Skin epidermis (tissue), 12 donors: Measurements from ENCODE around the gene NAA11.

Experiments
- H3K27ac ChIP-seq, 21 experiments: fragments of 200-600 bp; sonication (generic) in 11 of 21; one replicate each; pipeline ENCODE4 v1.5.0; 2020; ENCODE audit warnings: mild to moderate bottlenecking in 3 of 21, inconsistent platforms in 2 of 21, moderate library complexity in 2 of 21
- H3K4me3 ChIP-seq, 7 experiments: fragments of 200-600 bp; sonication (generic) in 2 of 7; one replicate each; pipeline ENCODE4 v1.5.0; 2020; ENCODE audit warnings: inconsistent platforms in 2 of 7, mild to moderate bottlenecking in 2 of 7, moderate library complexity in 1 of 7

NAA11 gene

DNA sequence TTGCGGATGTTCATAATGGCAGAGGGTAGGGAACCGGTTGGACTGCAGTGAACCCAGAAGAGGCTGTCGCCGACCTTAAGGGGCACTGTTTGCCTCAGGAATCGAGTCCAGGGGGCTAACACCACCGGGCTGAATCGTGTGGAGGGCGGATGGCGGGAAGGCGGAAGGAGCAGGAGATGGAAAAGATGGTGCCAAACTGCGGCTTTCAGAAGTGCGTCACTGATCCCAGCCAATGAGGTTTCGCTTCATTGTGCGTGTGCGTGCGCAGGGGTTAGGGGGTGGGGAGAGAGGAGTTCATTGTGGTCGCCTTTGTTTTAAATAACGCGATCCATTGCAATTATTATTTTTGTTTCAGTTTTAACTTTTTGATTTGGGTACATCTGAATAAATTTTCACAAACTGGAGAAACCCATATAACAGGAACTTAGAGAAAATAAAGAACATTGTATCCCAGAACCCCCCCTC lies at the start of gene NAA11:
NAA11 (minus strand) TSS at position 198 of the 465 bp plus-strand sequence; CDS start at position 14, 184 bp downstream.
- Histone ChIP-seq H3K27ac (no peak within 1 kb of the TSS), H3K4me3 (no peak within 1 kb of the TSS)

GRCh38 chr4:79370026-79370425 lies 44.2 kb upstream of the NAA11 start:
- Histone ChIP-seq H3K4me3 (no peak overlapping the region), H3K27ac (no peak overlapping the region)

- Histone ChIP-seq H3K27ac (no peak overlapping the region), H3K4me3 (no peak overlapping the region)
These were observed 41.2 kb upstream of the NAA11 start for GRCh38 chr4:79367096-79367495.

GRCh38 chr4:79366422-79366821 lies 40.6 kb upstream of the NAA11 start:
- no peak overlapping the region for H3K27ac ChIP-seq
- no peak overlapping the region for H3K4me3 ChIP-seq

GRCh38 chr4:79364061-79364460 lies 38.2 kb upstream of the NAA11 start:
- Histone ChIP-seq H3K27ac (no peak overlapping the region), H3K4me3 (no peak overlapping the region)

- Histone ChIP-seq H3K4me3 (no peak overlapping the region), H3K27ac (no peak overlapping the region)
These were observed 36.8 kb upstream of the NAA11 start for GRCh38 chr4:79362626-79363025.

DNA sequence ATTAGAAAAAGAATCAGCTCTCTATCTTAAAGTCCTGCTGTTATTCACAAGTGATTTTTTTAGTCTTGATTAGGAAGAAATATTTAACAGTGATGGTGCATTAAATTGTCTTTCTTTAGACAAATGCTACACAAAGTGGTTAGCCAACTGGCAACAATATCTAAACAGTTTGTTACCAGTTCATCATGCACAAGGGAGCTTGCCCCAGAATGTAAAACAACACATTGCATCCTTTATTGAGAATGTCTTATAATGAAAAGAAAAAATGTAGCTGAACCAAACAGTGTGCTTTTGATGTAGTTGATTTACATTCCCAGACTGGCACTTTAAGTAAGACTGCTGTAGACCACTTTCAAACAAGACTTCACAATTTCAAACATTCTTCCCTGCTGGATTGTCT lies 34.1 kb upstream of the NAA11 start:
- no peak overlapping the region for H3K27ac ChIP-seq
- no peak overlapping the region for H3K4me3 ChIP-seq

DNA sequence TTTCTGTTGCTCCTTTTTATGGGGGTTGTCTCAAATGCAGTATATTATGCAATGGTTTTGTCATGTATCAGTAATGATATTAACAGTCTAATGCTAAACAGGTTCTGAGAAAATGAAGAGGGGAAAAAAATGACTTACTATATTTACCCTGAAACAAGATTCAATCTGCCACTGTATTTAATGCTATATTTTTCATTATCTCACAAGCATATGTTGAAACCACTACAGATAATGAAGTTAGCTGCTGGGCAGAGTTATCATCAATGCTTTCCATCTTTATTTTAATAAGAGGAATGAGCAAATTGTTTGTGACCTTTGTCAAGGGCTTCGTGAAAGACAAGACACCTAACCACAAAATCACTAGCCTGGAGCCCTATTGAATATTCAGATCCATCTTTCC lies 32.6 kb upstream of the NAA11 start:
- H3K27ac ChIP-seq, result no peak overlapping the region
- no peak overlapping the region for H3K4me3 ChIP-seq

DNA sequence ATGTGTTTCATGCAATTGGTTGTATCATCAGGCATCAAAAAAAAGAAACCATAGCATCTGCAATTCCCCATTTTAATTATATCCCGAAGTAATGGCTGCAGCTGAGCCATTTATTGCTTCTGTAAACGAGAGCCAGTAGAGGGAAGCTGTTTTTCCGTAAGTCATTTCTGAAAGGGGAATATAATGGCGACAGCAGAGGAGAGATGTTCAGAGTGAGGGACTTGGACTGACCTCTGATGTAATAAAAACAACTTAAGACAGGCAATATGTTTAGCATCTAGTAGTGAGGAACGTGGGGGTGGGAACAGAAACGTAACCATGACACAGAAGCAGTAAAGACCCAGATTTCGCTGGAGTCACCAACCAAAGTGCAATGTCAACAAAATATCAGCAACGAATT lies 31.5 kb upstream of the NAA11 start:
- Histone ChIP-seq H3K27ac (no peak overlapping the region), H3K4me3 (no peak overlapping the region)

DNA sequence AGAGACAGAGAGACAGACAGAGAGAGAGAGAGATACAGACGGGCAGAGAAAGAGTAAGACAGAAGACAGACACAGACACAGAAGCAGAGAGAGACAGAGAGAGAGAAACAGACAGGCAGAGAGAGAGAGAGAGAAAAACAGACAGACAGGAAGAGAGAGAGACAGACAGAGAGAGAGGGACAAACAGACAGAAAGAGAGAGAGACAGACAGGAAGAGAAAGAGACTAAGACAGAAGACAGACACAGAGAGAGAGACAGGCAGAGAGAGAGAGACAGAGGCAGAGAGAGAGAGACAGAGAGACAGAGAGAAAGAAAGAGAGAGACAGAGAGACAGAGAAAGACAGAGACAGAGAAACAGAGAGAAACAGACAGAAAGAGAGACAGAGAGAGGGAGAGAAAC lies 27.2 kb upstream of the NAA11 start:
- Histone ChIP-seq H3K27ac (no peak overlapping the region), H3K4me3 (no peak overlapping the region)

- Histone ChIP-seq H3K4me3 (no peak overlapping the region), H3K27ac (no peak overlapping the region)
These were observed 22.5 kb upstream of the NAA11 start for GRCh38 chr4:79348405-79348804.

DNA sequence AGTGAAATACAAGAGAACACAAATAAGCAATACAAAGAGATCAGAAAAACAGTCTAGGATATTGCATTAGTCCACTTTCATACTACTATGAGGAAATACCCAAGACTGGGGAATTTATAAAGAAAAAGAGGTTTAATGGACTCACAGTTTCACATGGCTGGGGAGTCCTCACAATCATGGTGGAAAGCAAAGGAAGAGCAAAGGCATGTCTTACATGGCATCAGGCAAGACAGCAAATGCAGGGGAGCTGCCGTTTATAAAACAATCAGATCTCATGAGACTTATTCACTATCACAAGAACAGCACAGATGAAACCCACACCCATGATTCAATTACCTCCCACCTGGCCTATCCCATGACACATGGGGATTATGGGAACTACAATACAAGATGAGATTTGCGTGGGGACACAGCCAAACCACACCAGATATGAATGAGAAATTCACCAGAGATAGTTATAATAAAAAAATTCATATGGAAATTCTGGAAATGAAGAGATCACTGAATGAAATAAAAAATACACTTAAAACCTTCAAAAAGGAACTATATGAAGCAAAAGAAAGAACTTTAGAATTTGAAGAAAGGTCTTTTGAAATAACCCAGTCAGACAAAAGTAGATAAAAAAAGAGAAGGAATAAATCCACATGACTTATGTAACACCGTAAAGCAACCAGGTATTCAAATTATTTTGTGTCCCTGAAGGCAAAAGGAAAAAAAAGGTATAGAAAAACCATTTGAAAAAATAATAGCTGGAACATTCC lies 16.2 kb upstream of the NAA11 start:
- H3K4me3 ChIP-seq, result no peak overlapping the region
- H3K27ac ChIP-seq, result no peak overlapping the region

DNA sequence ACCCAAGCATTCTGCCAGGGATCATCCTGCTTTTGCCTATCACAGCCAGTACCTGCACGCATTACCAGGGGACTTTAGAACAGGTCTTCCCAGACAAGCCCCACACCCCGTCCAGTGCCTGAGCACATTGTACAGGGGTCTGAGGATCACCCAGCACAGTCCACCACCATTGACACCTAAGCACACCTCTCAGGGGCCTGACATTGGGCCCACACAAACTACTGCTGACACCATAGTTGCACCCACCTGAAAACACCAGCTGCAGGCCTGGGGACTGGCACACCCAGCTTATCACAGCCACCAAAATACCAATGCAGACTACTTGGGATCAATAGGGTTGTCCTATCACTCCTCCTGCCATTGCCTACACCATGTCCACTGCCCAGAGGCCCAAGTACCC lies 14.7 kb upstream of the NAA11 start:
- Histone ChIP-seq H3K4me3 (no peak overlapping the region), H3K27ac (no peak overlapping the region)

DNA sequence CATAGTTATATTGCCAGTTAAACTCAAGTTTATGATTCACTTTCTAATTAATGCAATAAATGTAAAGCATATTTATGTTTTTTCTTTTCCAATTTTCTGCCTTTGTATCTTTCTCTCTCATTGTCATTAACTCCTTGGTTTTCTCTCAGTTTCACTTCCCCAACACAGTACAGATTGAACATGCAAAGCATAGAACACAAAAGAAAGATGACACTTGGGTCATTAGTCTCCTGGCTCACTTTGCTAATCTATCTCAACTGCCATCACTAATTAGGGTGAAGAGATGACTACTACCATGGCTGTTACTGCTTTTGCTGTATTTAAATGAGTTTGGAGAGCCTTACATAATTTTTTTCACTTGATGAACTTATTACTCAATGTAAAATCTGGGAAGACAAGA lies 12.3 kb upstream of the NAA11 start:
- Histone ChIP-seq H3K27ac (no peak overlapping the region), H3K4me3 (no peak overlapping the region)

- H3K27ac ChIP-seq, result no peak overlapping the region
- H3K4me3 ChIP-seq, result no peak overlapping the region
These were observed 8.9 kb upstream of the NAA11 start for GRCh38 chr4:79334783-79335182.

DNA sequence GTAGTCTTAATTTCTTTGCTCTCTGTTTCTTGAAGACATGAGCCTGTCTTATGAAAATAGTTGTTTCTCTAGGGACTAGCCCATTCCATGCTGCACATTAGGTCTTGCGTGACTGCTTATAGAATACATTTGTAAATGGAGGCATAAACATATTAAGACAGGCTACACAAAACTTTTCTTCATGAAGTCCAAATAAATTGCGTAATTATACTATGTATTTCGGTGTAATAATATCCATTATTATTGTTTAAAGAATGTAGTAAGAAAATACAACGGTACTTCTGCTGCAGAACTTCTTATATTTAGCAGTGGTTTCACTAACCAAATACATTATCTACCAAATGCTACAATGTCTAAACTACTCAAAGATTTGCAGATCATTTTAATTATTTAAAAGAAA lies 8.5 kb upstream of the NAA11 start:
- no peak overlapping the region for H3K4me3 ChIP-seq
- H3K27ac ChIP-seq, result no peak overlapping the region

GRCh38 chr4:79331126-79331876 lies 5.4 kb upstream of the NAA11 start:
- H3K4me3 ChIP-seq, result no peak overlapping the region
- no peak overlapping the region for H3K27ac ChIP-seq

DNA sequence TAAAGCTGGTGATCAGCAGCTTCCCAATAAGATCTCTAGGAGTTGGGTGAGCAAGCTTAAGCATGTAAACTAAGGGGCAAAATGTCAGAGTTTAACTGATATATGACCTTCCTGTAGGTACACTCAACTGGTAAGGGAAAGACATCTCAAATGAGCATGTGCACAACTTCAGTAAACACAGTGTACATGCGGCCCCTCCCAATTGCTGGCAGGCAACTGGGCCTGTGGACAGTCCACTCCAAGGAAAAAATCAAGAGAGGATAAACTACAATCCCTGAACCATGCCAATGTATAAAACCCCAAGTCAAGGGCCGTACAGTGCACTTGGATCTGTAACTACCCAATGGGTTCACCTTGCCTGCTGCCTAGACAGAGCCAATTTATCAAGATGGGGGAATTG lies 4.9 kb upstream of the NAA11 start:
- Histone ChIP-seq H3K27ac (no peak overlapping the region), H3K4me3 (no peak overlapping the region)

DNA sequence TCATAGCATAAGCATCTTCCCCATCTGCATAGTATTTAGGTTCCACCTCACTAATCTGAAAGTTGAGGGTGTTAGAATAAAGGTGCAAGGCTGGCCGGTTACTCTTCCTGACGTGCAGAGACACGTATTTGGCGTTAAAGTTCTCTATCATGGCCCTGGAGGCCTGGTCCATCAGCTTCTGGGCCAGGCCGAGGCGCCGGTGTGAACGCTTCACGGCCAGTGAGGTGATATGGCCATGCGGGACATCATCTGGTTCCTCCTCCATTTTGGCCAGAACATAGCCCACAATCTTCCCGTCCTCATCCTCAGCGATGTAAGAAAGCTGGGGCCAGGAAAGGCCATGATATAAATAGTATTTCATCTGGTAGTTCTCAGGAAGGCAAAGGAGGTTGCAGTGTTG lies 425 bp downstream of the NAA11 start:
- H3K4me3 ChIP-seq, result no peak overlapping the region
- H3K27ac ChIP-seq, result no peak overlapping the region

GRCh38 chr4:79319975-79320374 lies 5.9 kb downstream of the NAA11 start:
- H3K4me3 ChIP-seq, result no peak overlapping the region
- H3K27ac ChIP-seq, result no peak overlapping the region

GRCh38 chr4:79317711-79318110 lies 8.2 kb downstream of the NAA11 start:
- H3K27ac ChIP-seq, result no peak overlapping the region
- no peak overlapping the region for H3K4me3 ChIP-seq
